H9 (cell line): ENCODE measurements around the gene NOLC1. TPM values are rescaled to one million over a fixed set of nuclear protein-coding genes. Genes with fewer than 3 reads are reported as not detected.
A peak's percentile ranks its signal among the peaks of the same experiment; 100 is the strongest.

Experiments
- DNase-seq: peaks from one replicate; pipeline ENCODE4 v3.0.0-alpha.2; 2017
- H2AFZ ChIP-seq: one replicate; pipeline ENCODE4 v1.6.1; 2013; ENCODE audit warnings: mild to moderate bottlenecking, low read length, control low read depth, moderate library complexity
- H2AK5ac ChIP-seq: 2 replicates; pipeline ENCODE4 v1.6.1; 2013; ENCODE audit warnings: low read length, control low read depth, mixed read lengths; ENCODE audit not compliant: insufficient read length
- H2BK120ac ChIP-seq: one replicate; pipeline ENCODE4 v1.6.1; 2013; ENCODE audit warnings: low read depth, mild to moderate bottlenecking, low read length, control low read depth, inconsistent platforms; ENCODE audit not compliant: poor library complexity, severe bottlenecking
- H2BK12ac ChIP-seq: 2 replicates; pipeline ENCODE4 v1.6.1; 2013; ENCODE audit warnings: low read length, control low read depth, mixed read lengths, low read depth; ENCODE audit not compliant: insufficient read length
- H2BK15ac ChIP-seq: 2 replicates; pipeline ENCODE4 v1.6.1; 2013; ENCODE audit warnings: low read depth, low read length, control low read depth
- H2BK20ac ChIP-seq: one replicate; pipeline ENCODE4 v1.6.1; 2013; ENCODE audit warnings: low read depth, mild to moderate bottlenecking, low read length, control low read depth, inconsistent platforms; ENCODE audit not compliant: poor library complexity, severe bottlenecking
- H2BK5ac ChIP-seq: 2 replicates; pipeline ENCODE4 v1.6.1; 2013; ENCODE audit warnings: low read length, control low read depth, mixed read lengths; ENCODE audit not compliant: insufficient read length
- H3K14ac ChIP-seq: 2 replicates; pipeline ENCODE4 v1.6.1; 2013; ENCODE audit warnings: low read length, control low read depth; ENCODE audit not compliant: insufficient read depth
- H3K18ac ChIP-seq: 2 replicates; pipeline ENCODE4 v1.6.1; 2013; ENCODE audit warnings: low read depth, mild to moderate bottlenecking, mixed read lengths, low read length, control low read depth; ENCODE audit not compliant: insufficient read length
- H3K23ac ChIP-seq: 2 replicates; pipeline ENCODE4 v1.6.1; 2013; ENCODE audit warnings: low read length, control low read depth, mixed read lengths, low read depth; ENCODE audit not compliant: insufficient read length
- H3K23me2 ChIP-seq: 2 replicates; pipeline ENCODE4 v1.6.1; 2013; ENCODE audit warnings: low read depth, mild to moderate bottlenecking, mixed read lengths, low read length, control low read depth; ENCODE audit not compliant: insufficient read length, poor library complexity, severe bottlenecking
- H3K27ac ChIP-seq: 2 replicates; pipeline ENCODE4 v1.5.1; 2013; ENCODE audit warnings: low read length, control low read depth, mixed read lengths, low read depth; ENCODE audit not compliant: insufficient read length
- H3K27me3 ChIP-seq: 2 replicates; pipeline ENCODE4 v1.6.1; 2013; ENCODE audit warnings: low read length, control low read depth, inconsistent platforms; ENCODE audit not compliant: insufficient read depth
- H3K4ac ChIP-seq: 2 replicates; pipeline ENCODE4 v1.6.1; 2013; ENCODE audit warnings: low read depth, mild to moderate bottlenecking, control low read depth, inconsistent platforms, low read length, moderate library complexity
- H3K4me1 ChIP-seq: 2 replicates; pipeline ENCODE4 v1.6.1; 2013; ENCODE audit warnings: low read length, control low read depth, inconsistent platforms; ENCODE audit not compliant: insufficient read depth
- H3K4me2 ChIP-seq: 2 replicates; pipeline ENCODE4 v1.6.1; 2013; ENCODE audit warnings: low read length, control low read depth, mixed read lengths; ENCODE audit not compliant: insufficient read length, insufficient read depth
- H3K56ac ChIP-seq: 2 replicates; pipeline ENCODE4 v1.6.1; 2013; ENCODE audit warnings: low read depth, mild to moderate bottlenecking, mixed read lengths, low read length, control low read depth; ENCODE audit not compliant: insufficient read length
- H3K79me1 ChIP-seq: 2 replicates; pipeline ENCODE4 v1.6.1; 2013; ENCODE audit warnings: low read depth, mild to moderate bottlenecking, moderate library complexity, low read length, control low read depth, inconsistent platforms; ENCODE audit not compliant: insufficient read depth, poor library complexity, severe bottlenecking
- H3K79me2 ChIP-seq: 2 replicates; pipeline ENCODE4 v1.6.1; 2013; ENCODE audit warnings: low read length, control low read depth, inconsistent platforms; ENCODE audit not compliant: insufficient read depth
- H3K9ac ChIP-seq: 2 replicates; pipeline ENCODE4 v1.6.1; 2013; ENCODE audit warnings: low read length, control low read depth, mixed read lengths; ENCODE audit not compliant: insufficient read length; ENCODE audit errors: extremely low read depth
- H3K9me3 ChIP-seq: one replicate; pipeline ENCODE4 v1.6.1; 2013; ENCODE audit warnings: low read depth, low read length, inconsistent platforms; ENCODE audit not compliant: control insufficient read depth
- H3T11ph ChIP-seq: one replicate; pipeline ENCODE4 v1.6.1; 2013; ENCODE audit warnings: mild to moderate bottlenecking, low read length, control low read depth, inconsistent platforms
- H4K20me1 ChIP-seq: one replicate; pipeline ENCODE4 v1.6.1; 2013; ENCODE audit not compliant: control insufficient read depth, insufficient read length, insufficient read depth
- H4K5ac ChIP-seq: 2 replicates; pipeline ENCODE4 v1.6.1; 2013; ENCODE audit warnings: low read depth, mild to moderate bottlenecking, mixed read lengths, low read length, control low read depth; ENCODE audit not compliant: insufficient read length
- H4K8ac ChIP-seq: replicated peaks from 2 replicates; pipeline ENCODE4 v1.6.1; 2013; ENCODE audit warnings: low read length, control low read depth, mixed read lengths, low read depth; ENCODE audit not compliant: insufficient read length
- H4K91ac ChIP-seq: 2 replicates; pipeline ENCODE4 v1.6.1; 2013; ENCODE audit warnings: low read depth, mild to moderate bottlenecking, moderate library complexity, mixed read lengths, low read length, control low read depth; ENCODE audit not compliant: insufficient read length
- H3K27ac Mint-ChIP-seq, 3 experiments: 2 replicates in 2 of 3; 3 replicates in 1 of 3; pipeline ENCODE4 v1.8.0; 2020 to 2021; ENCODE audit warnings: mixed read lengths in 3 of 3, mild to moderate bottlenecking in 1 of 3, moderate library complexity in 1 of 3
- H3K27me3 Mint-ChIP-seq: 2 replicates; pipeline ENCODE4 v1.8.0; 2021; ENCODE audit warnings: low read depth, mild to moderate bottlenecking, moderate library complexity, mixed read lengths
- H3K36me3 Mint-ChIP-seq, 3 experiments: 2 replicates in 2 of 3; 3 replicates in 1 of 3; pipeline ENCODE4 v1.8.0; 2020 to 2021; ENCODE audit warnings: low read depth in 3 of 3, mixed read lengths in 3 of 3; ENCODE audit not compliant: insufficient read depth in 1 of 3
- H3K4me1 Mint-ChIP-seq, 2 experiments: 2 replicates each; pipeline ENCODE4 v1.8.0; 2020; ENCODE audit warnings: mixed read lengths in 2 of 2
- H3K4me3 Mint-ChIP-seq, 2 experiments: 2 replicates in 1 of 2; 3 replicates in 1 of 2; pipeline ENCODE4 v1.8.0; 2020 to 2021; ENCODE audit warnings: mild to moderate bottlenecking in 2 of 2, mixed read lengths in 2 of 2, moderate library complexity in 1 of 2
- H3K9me3 Mint-ChIP-seq, 2 experiments: 2 replicates in 1 of 2; 3 replicates in 1 of 2; pipeline ENCODE4 v1.8.0; 2020; ENCODE audit warnings: mild to moderate bottlenecking in 2 of 2, mixed read lengths in 2 of 2, moderate library complexity in 1 of 2
- WGBS: extraction: QIAGEN DNeasy Blood & Tissue Kit; methylation state at CpG from one replicate; pipeline ENCODE4 v1.1.7; 2013; ENCODE audit warnings: missing lambda C conversion rate, low lambda C conversion rate, mixed read lengths; ENCODE audit not compliant: insufficient read length; ENCODE audit errors: extremely low coverage; 5-methylcytosine and 5-hydroxymethylcytosine counted together
- total RNA-seq: library from RNA; stranded (reverse); gene quantifications from 2 replicates; pipeline ENCODE4 v1.2.1, GENCODE V29; 2021
- TF ChIP-seq, protein P1 (sequence below): fragments of 200-600 bp; sonication (generic); conservative IDR thresholded peaks from 3 replicates; pipeline ENCODE4 v1.8.0; 2021; ENCODE audit warnings: antibody characterized with exemption, mild to moderate bottlenecking

Gene NOLC1
- total RNA-seq, 1 experiment from 2014 or later: 171 TPM

DNA sequence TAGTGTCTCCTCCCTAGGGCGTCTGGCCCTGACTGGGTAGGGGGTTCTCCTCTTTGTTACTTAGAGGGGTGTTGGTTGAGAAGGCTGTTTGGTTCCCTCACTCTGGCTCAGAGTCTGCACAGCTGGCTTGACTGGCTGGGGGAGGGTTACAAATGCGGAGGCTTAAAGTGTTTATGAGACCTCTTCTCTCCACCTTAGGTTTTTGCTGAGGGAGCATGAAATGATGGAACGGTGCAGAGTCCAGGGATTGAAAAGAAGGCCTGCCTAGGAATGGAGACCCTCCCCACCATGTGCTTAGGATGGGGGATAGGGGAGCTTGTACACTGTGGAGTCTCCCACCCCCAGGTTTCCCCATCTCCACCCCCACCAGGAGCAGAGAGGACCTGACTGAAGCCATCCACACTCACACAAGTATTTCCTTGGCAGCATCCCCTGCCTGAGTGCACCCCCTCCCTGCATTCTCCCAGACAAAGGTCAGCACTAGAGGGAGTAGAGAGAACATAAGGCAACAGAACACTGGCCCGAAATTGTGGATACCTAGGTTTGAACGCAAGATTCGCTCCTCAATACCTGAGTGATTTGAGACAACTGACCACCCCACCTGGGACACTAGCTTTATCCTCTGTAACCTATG is 30.3 kb upstream of the NOLC1 start:
- TF ChIP-seq, protein P1, sequence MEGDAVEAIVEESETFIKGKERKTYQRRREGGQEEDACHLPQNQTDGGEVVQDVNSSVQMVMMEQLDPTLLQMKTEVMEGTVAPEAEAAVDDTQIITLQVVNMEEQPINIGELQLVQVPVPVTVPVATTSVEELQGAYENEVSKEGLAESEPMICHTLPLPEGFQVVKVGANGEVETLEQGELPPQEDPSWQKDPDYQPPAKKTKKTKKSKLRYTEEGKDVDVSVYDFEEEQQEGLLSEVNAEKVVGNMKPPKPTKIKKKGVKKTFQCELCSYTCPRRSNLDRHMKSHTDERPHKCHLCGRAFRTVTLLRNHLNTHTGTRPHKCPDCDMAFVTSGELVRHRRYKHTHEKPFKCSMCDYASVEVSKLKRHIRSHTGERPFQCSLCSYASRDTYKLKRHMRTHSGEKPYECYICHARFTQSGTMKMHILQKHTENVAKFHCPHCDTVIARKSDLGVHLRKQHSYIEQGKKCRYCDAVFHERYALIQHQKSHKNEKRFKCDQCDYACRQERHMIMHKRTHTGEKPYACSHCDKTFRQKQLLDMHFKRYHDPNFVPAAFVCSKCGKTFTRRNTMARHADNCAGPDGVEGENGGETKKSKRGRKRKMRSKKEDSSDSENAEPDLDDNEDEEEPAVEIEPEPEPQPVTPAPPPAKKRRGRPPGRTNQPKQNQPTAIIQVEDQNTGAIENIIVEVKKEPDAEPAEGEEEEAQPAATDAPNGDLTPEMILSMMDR: peak; percentile 40; the same call in 2 of the 3 replicates
- Histone ChIP-seq H3K14ac (peak overlapping the region; percentile 58; the same call in 1 of the 2 replicates), H3K27ac (peak overlapping the region; percentile 84), H3K9me3 (no peaks in the 10 kb centered on the region), H3K4me2 (peak overlapping the region; percentile 72), H3K79me1 (no peaks in the 10 kb centered on the region), H4K20me1 (no peaks in the 10 kb centered on the region), H4K5ac (peak overlapping the region; percentile 11), H3K27me3 (no peaks in the 10 kb centered on the region), H3K23ac (no peak overlapping the region), H2BK120ac (no peak overlapping the region), H3K9ac (peak overlapping the region; percentile 16), H2BK12ac (no peak overlapping the region), H2BK20ac (no peak overlapping the region), H3K4ac (no peak overlapping the region; the same call in 1 of the 2 replicates), H3T11ph (no peak overlapping the region), H3K56ac (peak overlapping the region; percentile 3), H2AK5ac (no peak overlapping the region), H4K91ac (no peak overlapping the region), H3K4me1 (peaks cover 15% of the 10 kb centered on the region), H3K23me2 (peaks cover 20% of the 10 kb centered on the region), H3K18ac (peak overlapping the region; percentile 74), H2BK5ac (no peak overlapping the region), H3K79me2 (peaks cover 3% of the 10 kb centered on the region; the same call in 1 of the 2 replicates), H2BK15ac (no peak overlapping the region), H2AFZ (no peak overlapping the region), H4K8ac (no peak overlapping the region)
- H3K36me3 Mint-ChIP-seq: no peaks in the 10 kb centered on the region
- H3K27ac Mint-ChIP-seq: peak overlapping the region; percentile 97 to 99 (median 98)
- H3K4me1 Mint-ChIP-seq: peaks cover 46 to 48% of the 10 kb centered on the region in 2 experiments
- peak; percentile 71 for DNase-seq
- H3K4me3 Mint-ChIP-seq: peak overlapping the region; percentile 82 to 95
- H3K27me3 Mint-ChIP-seq: no peaks in the 10 kb centered on the region; the same call in 1 of the 2 replicates
- WGBS: no CpG with 5 or more reads among the region's 6 CpGs
- H3K9me3 Mint-ChIP-seq: no peaks in the 10 kb centered on the region
